ENCODE data around the gene TOB1. TPM values are rescaled to one million over a fixed set of nuclear protein-coding genes. Genes with fewer than 3 reads are reported as not detected.

Gene TOB1
- total RNA-seq, 1 experiment from 2014 or later: 86.0 TPM

- H4K20me1 ChIP-seq (ENCODE audit: insufficient read depth): no peaks in the 10 kb centered on the region
- H3K79me2 ChIP-seq (ENCODE audit: insufficient read depth, low read length): no peaks in the 10 kb centered on the region
- RAD21 ChIA-PET (ENCODE audit: low non-redundant PET in 1 of 2, low total read pairs in 2 of 2, uncharacterized antibody in 2 of 2, unreplicated experiment in 2 of 2): no interaction called here
- TF ChIP-seq JUND (IDR thresholded peaks at IDR 0.05) (no peak), POLR2A (IDR thresholded peaks at IDR 0.05; ENCODE audit: borderline replicate concordance, extremely low read depth, insufficient read depth, insufficient read length) (no peak), POLR2AphosphoS5 (IDR thresholded peaks at IDR 0.05; ENCODE audit: low read depth, low read length) (no peak), FOSL1 (IDR thresholded peaks at IDR 0.05; ENCODE audit: low read depth) (no peak), TCF7L2 (IDR thresholded peaks at IDR 0.05; ENCODE audit: borderline replicate concordance, extremely low read depth, insufficient read depth, insufficient read length) (no peak), YY1 (IDR thresholded peaks at IDR 0.05; ENCODE audit: extremely low read depth, insufficient replicate concordance, low read depth, low read length) (no peak), EZH2phosphoT487 (IDR thresholded peaks at IDR 0.05; ENCODE audit: borderline replicate concordance) (no peak), ZFX (IDR thresholded peaks at IDR 0.05) (no peak), ZBTB33 (IDR thresholded peaks at IDR 0.05; ENCODE audit: extremely low read depth, insufficient replicate concordance, low read length) (no peak), ATF3 (IDR thresholded peaks at IDR 0.05) (no peak), SRF (IDR thresholded peaks at IDR 0.05; ENCODE audit: low read depth) (no peak), ZNF274 (IDR thresholded peaks at IDR 0.05; ENCODE audit: low read depth, low read length) (no peak), RAD21 (IDR thresholded peaks at IDR 0.05; ENCODE audit: low read depth) (no peak), REST (IDR thresholded peaks at IDR 0.05; ENCODE audit: low read depth) (no peak), CBX3 (IDR thresholded peaks at IDR 0.05; ENCODE audit: low read depth) (no peak), SP1 (IDR thresholded peaks at IDR 0.05; ENCODE audit: low read depth) (no peak)
- H3K27me3 ChIP-seq (ENCODE audit: insufficient read depth, low read length): no peaks in the 10 kb centered on the region
- no peak overlapping the region for H2AFZ ChIP-seq (ENCODE audit: low read depth, low read length, poor library complexity, severe bottlenecking)
- peaks cover 0 to 6% of the 10 kb centered on the region in 2 experiments; a peak in 1 of 4 replicates for H3K4me1 ChIP-seq (ENCODE audit: control insufficient read depth in 1 of 2, insufficient read depth in 2 of 2, low read length in 2 of 2)
- no peak overlapping the region for H3K4me3 ChIP-seq (replicated peaks in 1 of 2; ENCODE audit: low read depth in 1 of 2, low read length in 2 of 2)
- H3K36me3 ChIP-seq (ENCODE audit: control insufficient read depth in 1 of 2, insufficient read depth in 2 of 2, low read length in 2 of 2): no peaks in the 10 kb centered on the region
- no peak overlapping the region for H3K9ac ChIP-seq (ENCODE audit: low read length)
- intact Hi-C loops (cut with micrococcal nuclease): no loop called here
- no peak overlapping the region for H3K4me2 ChIP-seq (ENCODE audit: low read length)
- H3K9me3 ChIP-seq (ENCODE audit: control insufficient read depth in 1 of 2, insufficient read depth in 1 of 2, low read depth in 1 of 2, low read length in 2 of 2): no peaks in the 10 kb centered on the region
- ATAC-seq (no peak), DNase-seq (ENCODE audit: low read depth, low spot score) (no peak)
- CTCF ChIA-PET: interaction anchor here (1.9 kb wide), 1 partner anchor 54 kb away, joined by 6 read pairs; no protein-coding TSS in a partner anchor
- H3K27ac ChIP-seq (ENCODE audit: low read depth, low read length): no peak overlapping the region
- POLR2A ChIA-PET: no interaction called here
- BruUV-seq (replicated peaks): no TSS peak
- H3K9me2 ChIP-seq (ENCODE audit: insufficient read depth): no peaks in the 10 kb centered on the region
Observed at GRCh38 chr17:50836826-50837225, 29.3 kb downstream of the TOB1 start.
